PFSK-1 (cell line): ENCODE data around the gene AOPEP.

Experiments
- POLR2AphosphoS5 ChIP-seq: IDR thresholded peaks from 2 replicates; pipeline ENCODE4 v1.6.1; 2012; ENCODE audit warnings: low read depth, mild to moderate bottlenecking, control low read depth, low read length, moderate library complexity
- SIN3A ChIP-seq: IDR thresholded peaks from 2 replicates; pipeline ENCODE4 v1.6.1; 2012; ENCODE audit warnings: mild to moderate bottlenecking, low read length, moderate library complexity, borderline replicate concordance; ENCODE audit not compliant: insufficient read depth

- TF ChIP-seq SIN3A = no peak
- TF ChIP-seq POLR2AphosphoS5 = no peak
These were observed 30.7 kb downstream of the AOPEP start for GRCh38 chr9:94757158-94757557.
